GM23338 (cell line): ENCODE results near the gene GADD45B. TPM values are rescaled to one million over a fixed set of nuclear protein-coding genes. Genes with fewer than 3 reads are reported as not detected.

ENCODE experiments used
- ATAC-seq: fragments of 200-7000 bp; cut with Tn5 transposase; 3 replicates; pipeline ENCODE4 v1.9.1; 2020
- DNase-seq: peaks from one replicate; pipeline ENCODE4 v3.0.0-alpha.2; 2015; ENCODE audit warnings: low spot score
- H2AFZ ChIP-seq: fragments of 200-600 bp; sonication (generic); 2 replicates; pipeline ENCODE4 v1.8.0; 2016; ENCODE audit warnings: antibody characterized with exemption, mild to moderate bottlenecking, moderate library complexity
- H3F3A ChIP-seq: fragments of 200-600 bp; sonication (generic); replicated peaks from 2 replicates; pipeline ENCODE4 v1.8.0; 2017; ENCODE audit warnings: antibody characterized with exemption, mixed run types, low read depth
- H3K27ac ChIP-seq: fragments of 200-600 bp; sonication (generic); 2 replicates; pipeline ENCODE4 v1.6.1; 2016; ENCODE audit warnings: low read depth
- H3K27me3 ChIP-seq: fragments of 200-600 bp; sonication (generic); 2 replicates; pipeline ENCODE4 v1.8.0; 2016; ENCODE audit warnings: mild to moderate bottlenecking, mixed run types, moderate library complexity; ENCODE audit not compliant: insufficient read depth
- H3K36me3 ChIP-seq: fragments of 200-600 bp; sonication (generic); 2 replicates; pipeline ENCODE4 v1.8.0; 2016; ENCODE audit warnings: mild to moderate bottlenecking; ENCODE audit not compliant: insufficient read depth
- H3K4me1 ChIP-seq: fragments of 200-600 bp; sonication (generic); 2 replicates; pipeline ENCODE4 v1.8.0; 2016; ENCODE audit warnings: mild to moderate bottlenecking, moderate library complexity; ENCODE audit not compliant: insufficient read depth
- H3K4me2 ChIP-seq: fragments of 200-600 bp; sonication (generic); 2 replicates; pipeline ENCODE4 v1.7.1; 2017; ENCODE audit warnings: mixed run types
- H3K4me3 ChIP-seq: fragments of 200-600 bp; sonication (generic); 2 replicates; pipeline ENCODE4 v1.6.1; 2016; ENCODE audit warnings: mixed run types
- H3K79me2 ChIP-seq: fragments of 200-600 bp; sonication (generic); replicated peaks from 2 replicates; pipeline ENCODE4 v1.8.0; 2017; ENCODE audit warnings: mild to moderate bottlenecking; ENCODE audit not compliant: insufficient read depth
- H3K9me2 ChIP-seq: fragments of 200-600 bp; sonication (generic); 2 replicates; pipeline ENCODE4 v1.8.0; 2017; ENCODE audit not compliant: insufficient read depth
- H4K20me1 ChIP-seq: fragments of 200-600 bp; sonication (generic); replicated peaks from 2 replicates; pipeline ENCODE4 v1.8.0; 2017; ENCODE audit warnings: mild to moderate bottlenecking; ENCODE audit not compliant: insufficient read depth
- H3K27ac Mint-ChIP-seq: 2 replicates; pipeline ENCODE4 v1.8.0; 2020; ENCODE audit warnings: inconsistent platforms, mild to moderate bottlenecking, moderate library complexity, mixed read lengths
- H3K27me3 Mint-ChIP-seq: 3 replicates; pipeline ENCODE4 v1.8.0; 2022; ENCODE audit warnings: low read depth, mild to moderate bottlenecking, moderate library complexity, mixed read lengths, inconsistent platforms; ENCODE audit not compliant: insufficient read depth, poor library complexity
- H3K36me3 Mint-ChIP-seq: 3 replicates; pipeline ENCODE4 v1.8.0; 2021; ENCODE audit warnings: low read depth, mild to moderate bottlenecking, inconsistent platforms, moderate library complexity, mixed read lengths
- H3K4me1 Mint-ChIP-seq: 3 replicates; pipeline ENCODE4 v1.8.0; 2020; ENCODE audit warnings: mild to moderate bottlenecking, inconsistent platforms, mixed read lengths
- H3K4me3 Mint-ChIP-seq: 3 replicates; pipeline ENCODE4 v1.8.0; 2021; ENCODE audit warnings: moderate library complexity, mild to moderate bottlenecking, inconsistent platforms, mixed read lengths
- H3K9me3 Mint-ChIP-seq: 3 replicates; pipeline ENCODE4 v1.8.0; 2020; ENCODE audit warnings: moderate library complexity, mild to moderate bottlenecking, inconsistent platforms, mixed read lengths
- EZH2 ChIP-seq: fragments of 200-600 bp; sonication (generic); IDR thresholded peaks from one replicate; pipeline ENCODE4 v1.8.0; 2017; ENCODE audit warnings: antibody characterized with exemption, mild to moderate bottlenecking, low read depth; ENCODE audit not compliant: unreplicated experiment
- EZH2phosphoT487 ChIP-seq: fragments of 200-600 bp; sonication (generic); IDR thresholded peaks from one replicate; pipeline ENCODE4 v1.8.1; 2018; ENCODE audit warnings: antibody characterized with exemption; ENCODE audit not compliant: unreplicated experiment
- JUNB ChIP-seq: IDR thresholded peaks from one replicate; pipeline ENCODE4 v1.6.1; 2016; ENCODE audit warnings: antibody characterized with exemption; ENCODE audit not compliant: unreplicated experiment
- NANOG ChIP-seq: IDR thresholded peaks from 2 replicates; pipeline ENCODE4 v1.6.1; 2016; ENCODE audit warnings: antibody characterized with exemption, borderline replicate concordance
- STAT1 ChIP-seq: IDR thresholded peaks from one replicate; pipeline ENCODE4 v1.6.1; 2016; ENCODE audit warnings: antibody characterized with exemption; ENCODE audit not compliant: unreplicated experiment
- polyA plus RNA-seq: library from polyadenylated mRNA; unstranded; fragments of >200 nt; fragmentation: Nextera tagmentation; extraction: Ambion mirVana; gene quantifications from 2 replicates; pipeline ENCODE4 v1.2.1, GENCODE V29; 2016
- total RNA-seq: library from RNA; depleted of rRNA; stranded (reverse); fragments of >200 nt; shearing (Covaris generic); gene quantifications from 2 replicates; pipeline ENCODE4 v1.2.3, GENCODE V29; 2014
- TF ChIP-seq, protein P1 (sequence below): IDR thresholded peaks from one replicate; pipeline ENCODE4 v1.6.1; 2018; ENCODE audit warnings: antibody characterized with exemption; ENCODE audit not compliant: unreplicated experiment
- TF ChIP-seq, protein P2 (sequence below): IDR thresholded peaks from 2 replicates; pipeline ENCODE4 v1.6.1; 2016; ENCODE audit warnings: antibody characterized with exemption

GADD45B gene
- total and polyA plus RNA-seq, 2 experiments from 2014 or later: 12.3 to 16.6 TPM

DNA sequence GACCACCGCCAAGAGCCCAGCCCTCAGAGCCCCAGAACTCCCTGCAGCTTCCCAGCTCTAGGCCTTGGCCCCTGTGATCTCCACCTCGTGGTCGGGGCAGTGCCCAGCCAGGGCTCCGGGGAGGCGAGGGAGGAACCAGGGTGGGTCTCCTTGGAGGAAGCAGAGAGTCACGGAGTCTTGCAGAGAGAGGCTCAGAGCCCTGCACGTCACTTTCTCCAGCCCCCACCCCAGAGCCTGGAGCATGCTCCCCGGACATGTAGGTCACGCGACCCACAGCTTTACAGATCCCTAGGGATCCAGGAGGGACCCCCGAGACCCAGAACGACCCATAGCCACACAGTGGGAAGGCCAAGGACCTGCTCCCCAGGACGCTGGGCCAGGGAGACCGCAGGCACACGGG is 11.9 kb downstream of the GADD45B start:
- ATAC-seq: peak; percentile 36
- Histone ChIP-seq H3K4me3 (peak overlapping the region; percentile 61), H3K79me2 (no peaks in the 10 kb centered on the region), H3K36me3 (no peaks in the 10 kb centered on the region), H4K20me1 (no peaks in the 10 kb centered on the region; the same call in 1 of the 2 replicates), H3K4me1 (peaks cover 6% of the 10 kb centered on the region; the same call in 1 of the 2 replicates), H3K9me2 (no peaks in the 10 kb centered on the region), H3K27me3 (peaks cover 55% of the 10 kb centered on the region), H3K27ac (no peak overlapping the region), H2AFZ (peak overlapping the region; percentile 97), H3F3A (no peaks in the 10 kb centered on the region), H3K4me2 (peak overlapping the region; percentile 87)
- Mint-ChIP-seq H3K9me3 (peaks cover 15% of the 10 kb centered on the region), H3K36me3 (peaks cover 4% of the 10 kb centered on the region; the same call in 1 of the 3 replicates), H3K4me1 (peaks cover 4% of the 10 kb centered on the region; the same call in 2 of the 3 replicates), H3K27me3 (peaks cover 49% of the 10 kb centered on the region), H3K27ac (no peak overlapping the region), H3K4me3 (0 out of 3 replicates have a peak overlapping the region, but pooled peaks have one; percentile 19)
- TF ChIP-seq, protein P1, sequence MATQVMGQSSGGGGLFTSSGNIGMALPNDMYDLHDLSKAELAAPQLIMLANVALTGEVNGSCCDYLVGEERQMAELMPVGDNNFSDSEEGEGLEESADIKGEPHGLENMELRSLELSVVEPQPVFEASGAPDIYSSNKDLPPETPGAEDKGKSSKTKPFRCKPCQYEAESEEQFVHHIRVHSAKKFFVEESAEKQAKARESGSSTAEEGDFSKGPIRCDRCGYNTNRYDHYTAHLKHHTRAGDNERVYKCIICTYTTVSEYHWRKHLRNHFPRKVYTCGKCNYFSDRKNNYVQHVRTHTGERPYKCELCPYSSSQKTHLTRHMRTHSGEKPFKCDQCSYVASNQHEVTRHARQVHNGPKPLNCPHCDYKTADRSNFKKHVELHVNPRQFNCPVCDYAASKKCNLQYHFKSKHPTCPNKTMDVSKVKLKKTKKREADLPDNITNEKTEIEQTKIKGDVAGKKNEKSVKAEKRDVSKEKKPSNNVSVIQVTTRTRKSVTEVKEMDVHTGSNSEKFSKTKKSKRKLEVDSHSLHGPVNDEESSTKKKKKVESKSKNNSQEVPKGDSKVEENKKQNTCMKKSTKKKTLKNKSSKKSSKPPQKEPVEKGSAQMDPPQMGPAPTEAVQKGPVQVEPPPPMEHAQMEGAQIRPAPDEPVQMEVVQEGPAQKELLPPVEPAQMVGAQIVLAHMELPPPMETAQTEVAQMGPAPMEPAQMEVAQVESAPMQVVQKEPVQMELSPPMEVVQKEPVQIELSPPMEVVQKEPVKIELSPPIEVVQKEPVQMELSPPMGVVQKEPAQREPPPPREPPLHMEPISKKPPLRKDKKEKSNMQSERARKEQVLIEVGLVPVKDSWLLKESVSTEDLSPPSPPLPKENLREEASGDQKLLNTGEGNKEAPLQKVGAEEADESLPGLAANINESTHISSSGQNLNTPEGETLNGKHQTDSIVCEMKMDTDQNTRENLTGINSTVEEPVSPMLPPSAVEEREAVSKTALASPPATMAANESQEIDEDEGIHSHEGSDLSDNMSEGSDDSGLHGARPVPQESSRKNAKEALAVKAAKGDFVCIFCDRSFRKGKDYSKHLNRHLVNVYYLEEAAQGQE: no peak
- no peak for TF ChIP-seq STAT1
- TF ChIP-seq NANOG: no peak
- no peak for TF ChIP-seq JUNB
- TF ChIP-seq EZH2phosphoT487: no peak
- TF ChIP-seq, protein P2, sequence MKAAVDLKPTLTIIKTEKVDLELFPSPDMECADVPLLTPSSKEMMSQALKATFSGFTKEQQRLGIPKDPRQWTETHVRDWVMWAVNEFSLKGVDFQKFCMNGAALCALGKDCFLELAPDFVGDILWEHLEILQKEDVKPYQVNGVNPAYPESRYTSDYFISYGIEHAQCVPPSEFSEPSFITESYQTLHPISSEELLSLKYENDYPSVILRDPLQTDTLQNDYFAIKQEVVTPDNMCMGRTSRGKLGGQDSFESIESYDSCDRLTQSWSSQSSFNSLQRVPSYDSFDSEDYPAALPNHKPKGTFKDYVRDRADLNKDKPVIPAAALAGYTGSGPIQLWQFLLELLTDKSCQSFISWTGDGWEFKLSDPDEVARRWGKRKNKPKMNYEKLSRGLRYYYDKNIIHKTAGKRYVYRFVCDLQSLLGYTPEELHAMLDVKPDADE: no peak
- no peak for TF ChIP-seq EZH2
- DNase-seq: no peak

DNA sequence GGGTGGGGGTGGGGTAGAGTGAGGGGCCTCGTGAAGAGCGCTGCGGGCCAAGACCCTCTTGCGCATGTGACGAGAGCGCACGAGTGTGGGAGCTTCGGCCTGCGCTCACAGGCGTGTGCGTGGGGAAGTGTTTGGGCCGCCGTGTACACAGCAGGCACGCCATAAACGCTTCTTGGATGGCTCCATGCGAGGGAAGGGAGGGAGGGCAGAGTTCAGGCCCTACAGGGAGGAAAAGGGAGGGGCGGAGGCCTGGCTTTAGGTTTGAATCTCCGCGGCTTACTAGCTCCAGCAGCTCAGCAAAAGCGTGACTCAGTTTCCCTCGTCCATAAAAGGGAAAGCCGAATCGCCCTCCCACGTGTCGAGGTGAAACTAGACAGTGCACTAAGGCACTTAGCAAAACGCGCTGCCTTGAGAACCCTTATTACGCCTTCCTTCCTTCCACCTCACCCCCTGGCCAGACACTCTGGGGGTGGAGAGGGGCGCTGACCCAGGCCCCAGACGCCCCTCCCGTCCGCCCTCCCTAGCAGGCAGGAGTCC is 12.5 kb downstream of the GADD45B start:
- no peaks in the 10 kb centered on the region; the same call in 1 of the 2 replicates for H4K20me1 ChIP-seq
- ATAC-seq: peak; percentile 20
- H3K27me3 ChIP-seq: peaks cover 55% of the 10 kb centered on the region
- H3F3A ChIP-seq: no peaks in the 10 kb centered on the region
- H2AFZ ChIP-seq: peak overlapping the region; percentile 97
- Mint-ChIP-seq H3K27me3 (peaks cover 52% of the 10 kb centered on the region), H3K27ac (no peak overlapping the region), H3K4me1 (peaks cover 4% of the 10 kb centered on the region; the same call in 2 of the 3 replicates), H3K36me3 (peaks cover 4% of the 10 kb centered on the region; the same call in 1 of the 3 replicates), H3K9me3 (peaks cover 9% of the 10 kb centered on the region; the same call in 2 of the 3 replicates), H3K4me3 (peak overlapping the region; percentile 50; the same call in 2 of the 3 replicates)
- no peaks in the 10 kb centered on the region for H3K79me2 ChIP-seq
- no peak for DNase-seq
- TF ChIP-seq EZH2: peak; percentile 4
- TF ChIP-seq, protein P1: no peak
- H3K27ac ChIP-seq: no peak overlapping the region
- no peaks in the 10 kb centered on the region for H3K36me3 ChIP-seq
- H3K4me3 ChIP-seq: peak overlapping the region; percentile 61
- peaks cover 6% of the 10 kb centered on the region; the same call in 1 of the 2 replicates for H3K4me1 ChIP-seq
- H3K4me2 ChIP-seq: peak overlapping the region; percentile 87
- H3K9me2 ChIP-seq: no peaks in the 10 kb centered on the region
